GM12872 (cell line): ENCODE measurements around the gene ZNF35.

Experiments
- CTCF ChIP-seq: IDR thresholded peaks from 3 replicates; pipeline ENCODE4 v1.5.1; 2011; ENCODE audit warnings: low read depth, mild to moderate bottlenecking, low read length, moderate library complexity; ENCODE audit not compliant: insufficient read depth

Gene ZNF35

GRCh38 chr3:44648564-44649229 lies at the start of gene ZNF35:
Gene ZNF35 (plus strand): TSS chr3:44648732. CDS start chr3:44651068, 2,336 bp downstream.
- no peak for TF ChIP-seq CTCF

- no peak for TF ChIP-seq CTCF
Measured at GRCh38 chr3:44601749-44602148, 46.8 kb upstream of the ZNF35 start.

DNA sequence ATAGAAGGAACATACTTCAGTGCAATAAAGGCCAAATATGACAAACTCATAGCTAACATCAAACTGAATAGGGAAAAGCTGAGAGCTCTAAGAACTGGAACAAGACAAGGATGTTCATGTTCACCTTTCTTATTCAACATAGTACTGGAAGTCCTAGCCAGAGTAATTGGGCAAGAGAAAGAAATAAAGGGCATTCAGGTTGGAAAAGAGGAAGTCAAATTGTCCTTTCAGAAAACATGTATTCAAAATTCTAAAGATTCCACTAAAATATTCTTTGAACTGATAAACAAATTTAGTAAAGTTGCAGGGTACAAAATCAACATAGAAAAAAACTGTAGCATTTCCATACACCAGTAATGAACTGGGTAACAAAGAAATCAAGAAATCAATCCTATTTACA lies 35.9 kb upstream of the ZNF35 start:
- no peak for TF ChIP-seq CTCF

GRCh38 chr3:44624749-44625480 lies 23.6 kb upstream of the ZNF35 start, which contains the start of gene ZNF197:
Gene ZNF197 (plus strand): TSS chr3:44625036. CDS start chr3:44629155, 4,119 bp downstream.
- no peak for TF ChIP-seq CTCF

DNA sequence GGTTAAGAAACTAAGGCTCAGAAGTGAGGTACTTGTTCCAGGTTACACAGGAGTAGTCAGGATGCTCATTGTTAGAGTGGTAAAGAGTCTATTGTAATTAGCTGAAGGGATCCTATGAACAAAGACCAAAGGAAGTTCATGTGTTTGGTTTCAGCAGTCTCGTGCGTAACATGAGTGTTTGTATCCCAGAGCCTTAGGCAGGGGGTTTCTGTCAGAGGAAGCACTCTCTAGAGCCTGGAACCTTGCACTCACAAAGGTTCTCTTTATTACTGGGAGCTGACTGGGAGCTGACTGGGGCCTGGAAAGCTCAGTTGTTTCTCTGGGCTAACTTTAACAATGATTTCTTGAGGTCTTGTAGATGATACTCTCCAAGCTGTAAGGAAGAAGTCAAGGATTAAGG lies 19.8 kb upstream of the ZNF35 start:
- no peak for TF ChIP-seq CTCF

- no peak for TF ChIP-seq CTCF
Measured at GRCh38 chr3:44632193-44632592, 16.3 kb upstream of the ZNF35 start.

DNA sequence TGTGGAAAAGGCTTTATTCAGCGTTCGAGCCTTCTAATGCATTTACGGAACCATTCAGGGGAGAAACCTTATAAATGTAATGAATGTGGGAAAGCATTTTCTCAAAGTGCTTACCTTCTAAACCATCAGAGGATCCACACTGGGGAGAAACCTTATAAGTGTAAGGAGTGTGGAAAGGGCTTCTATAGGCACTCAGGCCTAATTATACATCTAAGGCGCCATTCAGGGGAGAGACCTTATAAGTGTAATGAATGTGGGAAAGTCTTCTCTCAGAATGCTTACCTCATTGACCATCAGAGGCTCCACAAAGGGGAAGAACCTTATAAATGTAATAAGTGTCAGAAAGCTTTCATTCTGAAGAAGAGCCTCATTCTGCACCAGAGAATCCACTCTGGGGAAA lies 6.2 kb upstream of the ZNF35 start:
- no peak for TF ChIP-seq CTCF
